HCT116 (cell line): ENCODE measurements around the gene ZNF229. TPM values are rescaled to one million over a fixed set of nuclear protein-coding genes. Genes with fewer than 3 reads are reported as not detected.
"Not testable (repeated sequence)": the region's sequence is repeated elsewhere in the genome, so short reads cannot be mapped to it uniquely, and the experiment has no call there.

Experiments used
- ATAC-seq: fragments of 200-7000 bp; cut with Tn5 transposase; 2 replicates; pipeline ENCODE4 v1.9.1; 2020; ENCODE audit warnings: mild to moderate bottlenecking, moderate library complexity
- BruUV-seq: library from RNA; stranded (reverse); fragments of 400-500 nt; replicated peaks from 2 replicates; lab custom pipeline; 2021; lab: Mats Ljungman, UMichigan
- CTCF ChIA-PET: fragments of 300-600 bp; sonication (Branson Sonifier 250); formaldehyde crosslinking; loops from one replicate; lab custom pipeline; 2021; ENCODE audit warnings: antibody characterized with exemption; lab: Charles Lee
- POLR2A ChIA-PET: fragments of 300-600, 350-600 bp; sonication (Branson Sonifier 250); formaldehyde crosslinking; loops from one replicate; lab custom pipeline; 2021; ENCODE audit warnings: antibody characterized with exemption; lab: Charles Lee
- RAD21 ChIA-PET, 2 experiments: fragments of 300-600 bp; sonication (Branson Sonifier 250); formaldehyde crosslinking; loops; one replicate each; lab custom pipeline; 2023; ENCODE audit warnings: low total read pairs in 2 of 2; ENCODE audit not compliant: uncharacterized antibody in 2 of 2, unreplicated experiment in 2 of 2, low non-redundant PET in 1 of 2; lab: Charles Lee
- DNase-seq: peaks from one replicate; pipeline ENCODE4 v3.0.0-alpha.2; 2010; ENCODE audit warnings: low read depth, low spot score
- H2AFZ ChIP-seq: fragments of 200-600 bp; shearing (Covaris generic), sonication (generic); 2 replicates; pipeline ENCODE4 v1.6.1; 2017; ENCODE audit warnings: low read depth, mixed run types, mixed read lengths, antibody characterized with exemption, low read length; ENCODE audit not compliant: poor library complexity, severe bottlenecking
- H3K27ac ChIP-seq: 2 replicates; pipeline ENCODE4 v1.5.1; 2012; ENCODE audit warnings: low read depth, low read length
- H3K27me3 ChIP-seq: fragments of 200-600 bp; sonication (generic); 2 replicates; pipeline ENCODE4 v1.6.1; 2016; ENCODE audit warnings: mixed run types, low read length, mixed read lengths; ENCODE audit not compliant: insufficient read depth
- H3K36me3 ChIP-seq, 2 experiments: fragments of 200-500 bp in 1 of 2; fragments of 200-600 bp in 1 of 2; sonication (Bioruptor generic) in 1 of 2; sonication (generic) in 1 of 2; 2 replicates each; pipeline versions ENCODE4 v1.5.1 to v1.6.1; 2014 to 2016; ENCODE audit warnings: low read length in 2 of 2, inconsistent platforms in 1 of 2, mixed read lengths in 1 of 2, mixed run types in 1 of 2; ENCODE audit not compliant: insufficient read depth in 2 of 2, control insufficient read depth in 1 of 2
- H3K4me1 ChIP-seq, 2 experiments: fragments of 200-600 bp in 1 of 2; sonication (generic) in 1 of 2; 2 replicates each; pipeline versions ENCODE4 v1.5.1 to v1.6.1; 2012 to 2017; ENCODE audit warnings: low read length in 2 of 2, inconsistent platforms in 1 of 2, mild to moderate bottlenecking in 1 of 2, mixed read lengths in 1 of 2, mixed run types in 1 of 2, moderate library complexity in 1 of 2; ENCODE audit not compliant: insufficient read depth in 2 of 2, control insufficient read depth in 1 of 2
- H3K4me2 ChIP-seq: fragments of 200-600 bp; sonication (generic); 2 replicates; pipeline ENCODE4 v1.6.1; 2017; ENCODE audit warnings: mixed run types, low read length, mixed read lengths
- H3K4me3 ChIP-seq, 2 experiments: fragments of 200-600 bp in 1 of 2; sonication (generic) in 1 of 2; replicated peaks in 1 of 2; 2 replicates each; pipeline ENCODE4 v1.5.1; 2011 to 2016; ENCODE audit warnings: low read length in 2 of 2, control low read depth in 1 of 2, low read depth in 1 of 2, mild to moderate bottlenecking in 1 of 2, mixed read lengths in 1 of 2, mixed run types in 1 of 2
- H3K79me2 ChIP-seq: fragments of 200-600 bp; sonication (generic); 2 replicates; pipeline ENCODE4 v1.6.1; 2017; ENCODE audit warnings: mild to moderate bottlenecking, mixed run types, low read length, moderate library complexity, mixed read lengths; ENCODE audit not compliant: insufficient read depth
- H3K9ac ChIP-seq: fragments of 200-600 bp; sonication (generic); 2 replicates; pipeline ENCODE4 v1.6.1; 2016; ENCODE audit warnings: low read length, mixed read lengths
- H3K9me2 ChIP-seq: fragments of 200-600 bp; sonication (generic), shearing (Covaris generic); 2 replicates; pipeline ENCODE4 v1.6.1; 2017; ENCODE audit warnings: mixed run types, mild to moderate bottlenecking, moderate library complexity; ENCODE audit not compliant: insufficient read depth
- H3K9me3 ChIP-seq, 2 experiments: fragments of 200-500 bp in 1 of 2; fragments of 200-600 bp in 1 of 2; sonication (Bioruptor generic) in 1 of 2; sonication (generic) in 1 of 2; 2 replicates each; pipeline ENCODE4 v1.6.1; 2014 to 2017; ENCODE audit warnings: low read length in 2 of 2, mixed read lengths in 2 of 2, inconsistent platforms in 1 of 2, low read depth in 1 of 2, mild to moderate bottlenecking in 1 of 2, mixed run types in 1 of 2, moderate library complexity in 1 of 2; ENCODE audit not compliant: control insufficient read depth in 1 of 2, insufficient read depth in 1 of 2
- H4K20me1 ChIP-seq: fragments of 200-600 bp; sonication (generic), shearing (Covaris generic); 2 replicates; pipeline ENCODE4 v1.6.1; 2017; ENCODE audit warnings: mixed run types, mild to moderate bottlenecking, moderate library complexity; ENCODE audit not compliant: insufficient read depth
- CBX3 ChIP-seq: IDR thresholded peaks from 2 replicates; pipeline ENCODE4 v1.6.1; 2012; ENCODE audit warnings: low read depth
- ELF1 ChIP-seq: IDR thresholded peaks from 2 replicates; pipeline ENCODE4 v1.6.1; 2012; ENCODE audit warnings: low read depth, borderline replicate concordance
- JUND ChIP-seq: IDR thresholded peaks from 2 replicates; pipeline ENCODE4 v1.6.1; 2012
- POLR2AphosphoS5 ChIP-seq: IDR thresholded peaks from 2 replicates; pipeline ENCODE4 v1.6.1; 2011; ENCODE audit warnings: mild to moderate bottlenecking, low read depth, low read length, moderate library complexity
- YY1 ChIP-seq: IDR thresholded peaks from 2 replicates; pipeline ENCODE4 v1.6.1; 2011; ENCODE audit warnings: low read length, low read depth, moderate library complexity, mild to moderate bottlenecking; ENCODE audit not compliant: insufficient replicate concordance; ENCODE audit errors: extremely low read depth
- ZFX ChIP-seq: fragments of 450-650 bp; IDR thresholded peaks from 2 replicates; pipeline ENCODE4 v1.6.1; 2017
- ZNF274 ChIP-seq: fragments of 200-500 bp; sonication (Bioruptor generic); IDR thresholded peaks from 2 replicates; pipeline ENCODE4 v1.6.1; 2014; ENCODE audit warnings: mild to moderate bottlenecking, low read depth, low read length, inconsistent platforms
- intact Hi-C: fragments of 100-400 bp; cut with micrococcal nuclease; formaldehyde crosslinking; loops from 2 replicates; pipeline ENCODE4 v1.10.0; 2022
- total RNA-seq: library from RNA; stranded (reverse); gene quantifications from one replicate; pipeline ENCODE4 v1.2.1, GENCODE V29; 2021; ENCODE audit not compliant: unreplicated experiment

The ZNF229 gene
- total RNA-seq, 1 experiment from 2014 or later: not detected

GRCh38 chr19:44496711-44497110 is 48.4 kb upstream of the ZNF229 start:
- H4K20me1 ChIP-seq: no peaks in the 10 kb centered on the region
- H3K4me2 ChIP-seq: no peak overlapping the region
- H2AFZ ChIP-seq: no peak overlapping the region
- no TSS peak for BruUV-seq
- RAD21 ChIA-PET: no interaction called here
- no peaks in the 10 kb centered on the region for H3K9me2 ChIP-seq
- peaks cover 16 to 35% of the 10 kb centered on the region in 2 experiments; a peak in 3 of 4 replicates for H3K9me3 ChIP-seq
- H3K36me3 ChIP-seq: peaks cover 27 to 72% of the 10 kb centered on the region in 2 experiments
- DNase-seq: no peak
- H3K4me3 ChIP-seq: no peak overlapping the region
- H3K79me2 ChIP-seq: peaks cover 67% of the 10 kb centered on the region
- H3K9ac ChIP-seq: no peak overlapping the region
- CTCF ChIA-PET: no interaction called here
- intact Hi-C loops: no loop called here
- no peaks in the 10 kb centered on the region for H3K27me3 ChIP-seq
- no peak for ATAC-seq
- POLR2A ChIA-PET: no interaction called here
- peaks cover 0 to 16% of the 10 kb centered on the region in 2 experiments; a peak in 1 of 4 replicates for H3K4me1 ChIP-seq
- no peak overlapping the region for H3K27ac ChIP-seq
- no peak for TF ChIP-seq JUND
- no peak for TF ChIP-seq ZFX
- TF ChIP-seq, all 23 proteins: peak for 0

GRCh38 chr19:44476559-44477408 is 28.5 kb upstream of the ZNF229 start:
- Histone ChIP-seq H3K27me3 (no peaks in the 10 kb centered on the region), H3K4me1 (no peaks in the 10 kb centered on the region), H3K4me3 (no peak overlapping the region), H4K20me1 (no peaks in the 10 kb centered on the region), H3K79me2 (no peaks in the 10 kb centered on the region), H3K27ac (no peak overlapping the region), H3K9me2 (no peaks in the 10 kb centered on the region), H3K9ac (no peak overlapping the region), H2AFZ (no peak overlapping the region), H3K36me3 (peaks cover 23 to 55% of the 10 kb centered on the region in 2 experiments), H3K4me2 (no peak overlapping the region), H3K9me3 (peaks cover 66 to 80% of the 10 kb centered on the region in 2 experiments)
- TF ChIP-seq ELF1: no peak
- TF ChIP-seq YY1: no peak
- TF ChIP-seq CBX3: peak; percentile 46; the same call in 1 of the 2 replicates
- TF ChIP-seq ZNF274: peak; percentile 100
- 0 out of 2 replicates have a peak, but pooled peaks have one; percentile 5 for TF ChIP-seq POLR2AphosphoS5
- RAD21 ChIA-PET: no interaction called here
- BruUV-seq: TSS peak; percentile 7
- intact Hi-C loops: no loop called here
- POLR2A ChIA-PET: no interaction called here
- ATAC-seq (no peak), DNase-seq (no peak)
- CTCF ChIA-PET: no interaction called here

GRCh38 chr19:44468730-44469129 is 20.5 kb upstream of the ZNF229 start:
- H2AFZ ChIP-seq, RAD21 ChIA-PET, H3K4me2 ChIP-seq, H3K79me2 ChIP-seq, H3K9ac ChIP-seq, POLR2A ChIA-PET, BruUV-seq, H3K4me3 ChIP-seq, CTCF ChIA-PET, H3K27me3 ChIP-seq, DNase-seq, intact Hi-C loops, H4K20me1 ChIP-seq, H3K36me3 ChIP-seq, H3K4me1 ChIP-seq, H3K27ac ChIP-seq, H3K9me2 ChIP-seq, ATAC-seq: not testable (repeated sequence)
- peaks cover 5 to 12% of the 10 kb centered on the region in 2 experiments; a peak in 3 of 4 replicates for H3K9me3 ChIP-seq
